ENCODE data around the gene TOP3A. TPM values are rescaled to one million over a fixed set of nuclear protein-coding genes. Genes with fewer than 3 reads are reported as not detected.

TOP3A gene
- total RNA-seq, 1 donor from 2014 or later = 23.8 TPM

GRCh38 chr17:18253187-18253884 lies 61.5 kb downstream of the TOP3A start:
- ATAC-seq = no peak

- no peak for ATAC-seq
Measured at GRCh38 chr17:18252160-18252559, 62.6 kb downstream of the TOP3A start.

DNA sequence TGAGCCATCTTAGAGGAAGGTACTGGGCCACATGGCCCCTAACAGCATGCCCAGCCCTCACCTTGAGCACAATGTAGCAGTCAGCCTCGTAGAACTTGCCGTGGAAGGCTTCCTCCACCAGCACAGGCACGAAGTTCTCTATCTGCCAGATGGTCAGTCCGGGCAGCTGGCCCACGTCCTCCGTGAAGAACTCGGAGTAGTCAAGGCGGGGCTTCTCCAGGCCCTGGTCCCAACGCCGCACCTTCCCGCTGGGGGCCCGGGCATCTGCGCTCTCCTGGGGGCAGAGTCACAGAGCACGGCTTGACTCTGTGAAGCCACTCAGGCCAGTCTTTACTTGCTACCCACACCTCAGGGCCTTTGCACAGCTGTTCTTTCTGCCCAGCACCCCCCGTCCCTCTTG lies 63.6 kb downstream of the TOP3A start:
- ATAC-seq = no peak

- no peak for ATAC-seq
Measured at GRCh38 chr17:18250708-18251107, 64.1 kb downstream of the TOP3A start.

DNA sequence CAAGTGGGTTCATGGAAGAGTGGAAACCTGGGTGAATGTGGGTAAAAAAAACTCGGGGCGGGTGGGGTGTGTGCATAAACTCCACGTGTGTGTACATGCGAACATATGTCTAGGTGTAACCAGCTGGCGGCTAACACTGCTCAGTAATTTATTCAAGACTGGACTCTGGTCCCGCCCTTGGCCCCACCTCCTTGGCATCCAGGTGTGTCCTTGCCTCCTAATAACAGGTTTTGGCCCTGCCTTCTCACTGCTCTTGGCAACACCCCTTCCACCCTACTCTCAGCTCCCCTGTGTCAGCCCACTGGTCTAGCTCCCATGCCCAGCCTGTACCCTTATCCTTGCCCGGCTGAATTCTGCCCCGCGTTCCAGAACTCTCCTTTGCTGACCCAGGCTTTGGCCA lies 64.5 kb downstream of the TOP3A start:
- ATAC-seq = peak; percentile 65

DNA sequence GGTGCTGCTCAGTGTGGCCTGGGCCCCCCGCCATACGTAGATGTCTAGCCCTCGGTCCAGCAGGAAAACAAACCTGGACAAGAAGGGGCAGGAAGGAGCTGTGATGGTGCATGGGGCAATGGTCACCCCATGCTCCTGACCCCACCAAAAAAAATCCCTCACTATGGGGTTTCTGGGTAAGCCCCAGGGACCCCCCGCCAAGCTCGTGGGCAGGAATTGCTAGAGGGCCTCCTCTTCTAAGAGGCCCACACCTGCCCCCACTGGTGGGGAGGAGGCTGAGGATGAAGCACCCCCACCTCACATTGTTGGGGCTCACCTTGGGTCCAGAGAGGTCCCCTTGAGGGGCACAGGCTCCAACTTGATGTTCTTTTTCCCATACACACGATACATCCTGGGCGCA lies 66.0 kb downstream of the TOP3A start:
- ATAC-seq = no peak

GRCh38 chr17:18248300-18248731 lies 66.5 kb downstream of the TOP3A start:
- peak; percentile 47 for ATAC-seq

- ATAC-seq = no peak
Measured at GRCh38 chr17:18247613-18248001, 67.2 kb downstream of the TOP3A start.

- peak; percentile 68 for ATAC-seq
Measured at GRCh38 chr17:18246880-18247612, 67.7 kb downstream of the TOP3A start.

DNA sequence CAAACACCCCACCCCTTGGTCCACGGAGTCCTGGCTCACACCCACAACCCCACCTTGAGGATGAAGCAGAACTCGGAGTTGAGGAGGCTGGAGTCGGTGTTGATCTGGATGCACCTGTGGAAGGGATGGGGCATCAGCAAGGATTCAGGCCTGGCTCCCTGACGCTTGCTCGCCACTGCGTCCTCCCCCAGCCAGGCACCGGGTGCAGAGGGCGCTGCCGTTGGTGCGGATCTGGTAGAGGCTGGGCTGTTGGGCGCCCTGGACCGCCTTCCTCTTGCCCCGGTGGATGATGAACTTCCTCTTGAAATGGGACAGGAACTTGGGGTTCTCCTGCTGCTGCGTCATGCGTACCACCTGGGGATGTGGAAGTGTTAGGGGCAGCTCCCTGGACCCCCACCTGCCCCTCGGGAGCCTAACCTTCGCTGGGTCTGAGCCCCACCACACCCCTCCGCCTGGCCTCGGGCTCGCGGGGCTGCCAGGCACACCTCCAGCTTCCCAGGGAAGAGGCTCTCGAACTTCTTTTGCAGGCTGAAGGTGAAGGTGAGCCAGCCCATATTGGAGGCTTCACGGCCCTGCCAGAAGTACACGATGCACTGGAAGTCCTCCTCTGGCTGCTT lies 68.6 kb downstream of the TOP3A start:
- ATAC-seq = no peak

GRCh38 chr17:18245038-18245776 lies 69.6 kb downstream of the TOP3A start:
- no peak for ATAC-seq

GRCh38 chr17:18241229-18241871 lies 73.4 kb downstream of the TOP3A start:
- ATAC-seq = no peak

GRCh38 chr17:18240449-18240848 lies 74.3 kb downstream of the TOP3A start:
- no peak for ATAC-seq

GRCh38 chr17:18238299-18238698 lies 76.5 kb downstream of the TOP3A start:
- no peak for ATAC-seq

GRCh38 chr17:18237461-18237860 lies 77.3 kb downstream of the TOP3A start:
- ATAC-seq = no peak

- ATAC-seq = no peak
Measured at GRCh38 chr17:18236494-18236893, 78.3 kb downstream of the TOP3A start.

DNA sequence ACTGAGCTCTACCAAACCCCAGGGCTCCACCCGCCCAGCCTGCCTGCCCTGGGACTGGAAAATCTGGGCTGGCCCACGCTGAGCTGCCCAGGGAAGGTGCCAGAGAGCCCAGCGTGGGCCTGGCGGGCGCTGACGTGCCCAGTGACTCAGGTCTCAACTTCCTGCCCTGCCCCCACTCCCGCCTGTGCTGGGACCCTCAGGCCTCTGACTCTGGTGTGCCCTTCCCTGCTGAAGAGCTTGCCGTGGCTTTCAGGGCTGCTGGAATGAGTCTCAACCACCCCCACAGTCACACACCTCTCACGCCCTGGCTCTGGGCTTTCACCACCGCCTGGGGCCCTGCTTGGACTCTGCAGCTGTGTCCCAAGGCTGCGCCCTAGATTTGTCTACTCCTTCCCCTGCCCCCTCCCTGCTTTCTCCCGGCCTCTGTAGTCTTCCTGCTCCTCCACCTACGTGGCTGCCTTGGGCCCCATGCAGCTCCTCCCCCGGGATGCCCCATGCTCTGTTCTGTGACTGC lies 79.0 kb downstream of the TOP3A start:
- ATAC-seq = peak; percentile 86

- ATAC-seq = no peak
Measured at GRCh38 chr17:18234853-18235380, 79.9 kb downstream of the TOP3A start.

DNA sequence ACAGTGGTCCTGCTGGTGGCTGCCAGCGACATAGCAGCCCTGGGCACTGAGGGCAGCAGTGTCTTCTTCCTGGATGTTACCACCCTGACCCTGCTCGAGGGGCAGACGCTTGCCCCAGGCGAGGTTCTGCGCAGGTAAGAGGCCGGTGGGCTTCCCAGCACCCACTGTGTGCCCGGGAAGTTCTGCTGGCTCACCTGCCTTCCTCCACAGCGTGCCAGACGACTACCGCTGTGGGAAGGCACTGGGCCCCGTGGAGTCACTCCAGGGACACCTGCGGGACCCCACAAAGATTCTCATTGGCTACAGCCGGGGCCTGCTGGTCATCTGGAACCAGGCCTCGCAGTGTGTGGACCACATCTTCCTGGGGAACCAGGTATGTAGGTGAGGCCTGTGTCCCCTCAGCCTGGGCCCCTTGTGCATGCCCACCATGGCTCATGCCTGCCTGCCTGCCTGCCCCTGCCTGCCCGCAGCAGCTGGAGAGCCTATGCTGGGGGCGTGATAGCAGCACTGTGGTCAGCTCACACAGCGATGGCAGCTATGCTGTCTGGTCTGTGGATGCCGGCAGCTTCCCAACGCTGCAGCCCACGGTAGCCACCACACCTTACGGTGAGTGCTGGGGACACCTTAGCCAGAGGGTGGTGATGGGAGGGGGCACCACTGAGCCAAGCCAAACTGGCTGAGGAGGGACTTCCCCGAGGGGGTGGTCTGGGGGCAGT lies 80.8 kb downstream of the TOP3A start:
- ATAC-seq = no peak

- ATAC-seq = no peak
Measured at GRCh38 chr17:18231164-18231563, 83.6 kb downstream of the TOP3A start.

Data from esophagus mucosa (tissue), 1 donor.